ENCODE measurements around the gene ZNF526.

DNA sequence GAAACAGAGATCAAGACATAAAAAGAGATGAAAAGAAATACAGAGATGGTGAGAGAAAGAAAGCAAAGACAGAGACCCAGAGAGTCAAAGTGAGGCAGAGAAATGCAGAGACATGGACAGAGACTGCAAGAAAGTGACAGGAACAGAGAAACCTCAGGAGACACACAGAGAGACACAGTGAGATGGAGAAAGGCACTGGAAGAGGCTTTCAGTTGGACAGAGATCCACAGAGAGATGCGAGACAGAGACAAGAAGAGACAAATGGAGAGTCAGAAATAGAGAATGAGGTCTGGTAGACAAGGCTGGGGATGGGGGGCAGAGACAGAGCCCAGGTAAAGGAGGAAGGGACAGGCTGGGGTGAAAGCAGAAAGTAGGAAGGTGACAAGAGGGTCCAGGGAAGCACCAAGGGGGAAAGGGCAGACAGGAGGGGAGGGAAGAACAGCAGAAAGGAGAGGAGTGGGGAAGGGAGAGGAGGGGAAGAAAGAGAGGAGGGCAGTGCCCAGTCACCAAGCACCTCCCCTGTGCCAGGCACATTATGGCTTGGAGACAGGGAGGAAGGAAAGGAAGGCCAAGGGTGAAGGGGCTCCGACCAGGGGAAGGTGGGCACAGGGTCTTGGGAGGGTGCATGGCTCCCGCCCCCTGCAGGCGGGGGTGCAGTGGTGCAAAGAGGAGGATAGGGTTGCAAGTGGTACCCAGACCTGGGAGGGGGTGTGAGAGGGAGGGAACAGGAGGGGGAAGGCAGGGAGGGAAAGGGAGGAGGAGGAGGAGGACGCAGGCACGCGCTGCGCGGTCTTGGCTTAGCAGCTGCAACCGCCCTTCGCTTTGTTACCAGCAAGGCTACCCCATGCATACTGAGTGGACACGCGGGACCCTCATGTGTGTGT, 41.1 kb upstream of the ZNF526 start:
- TF ChIP-seq ZNF19 (tag by site-specific recombination; IDR thresholded peaks at IDR 0.05; ENCODE audit: low read depth) (no peak), ZBTB11 (tag by site-specific recombination; conservative IDR thresholded peaks at IDR 0.05; ENCODE audit: low read depth) (no peak), ZNF362 (tag by site-specific recombination; IDR thresholded peaks at IDR 0.05) (no peak), REST (tag by site-specific recombination; IDR thresholded peaks at IDR 0.05) (no peak), KLF16 (tag by site-specific recombination; IDR thresholded peaks at IDR 0.05) (no peak), GFI1B (tag by site-specific recombination; IDR thresholded peaks at IDR 0.05) (no peak)
- TF ChIP-seq, protein P1, sequence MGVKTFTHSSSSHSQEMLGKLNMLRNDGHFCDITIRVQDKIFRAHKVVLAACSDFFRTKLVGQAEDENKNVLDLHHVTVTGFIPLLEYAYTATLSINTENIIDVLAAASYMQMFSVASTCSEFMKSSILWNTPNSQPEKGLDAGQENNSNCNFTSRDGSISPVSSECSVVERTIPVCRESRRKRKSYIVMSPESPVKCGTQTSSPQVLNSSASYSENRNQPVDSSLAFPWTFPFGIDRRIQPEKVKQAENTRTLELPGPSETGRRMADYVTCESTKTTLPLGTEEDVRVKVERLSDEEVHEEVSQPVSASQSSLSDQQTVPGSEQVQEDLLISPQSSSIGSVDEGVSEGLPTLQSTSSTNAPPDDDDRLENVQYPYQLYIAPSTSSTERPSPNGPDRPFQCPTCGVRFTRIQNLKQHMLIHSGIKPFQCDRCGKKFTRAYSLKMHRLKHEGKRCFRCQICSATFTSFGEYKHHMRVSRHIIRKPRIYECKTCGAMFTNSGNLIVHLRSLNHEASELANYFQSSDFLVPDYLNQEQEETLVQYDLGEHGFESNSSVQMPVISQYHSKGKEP (tag by site-specific recombination; IDR thresholded peaks at IDR 0.05): no peak
- TF ChIP-seq, protein P2, sequence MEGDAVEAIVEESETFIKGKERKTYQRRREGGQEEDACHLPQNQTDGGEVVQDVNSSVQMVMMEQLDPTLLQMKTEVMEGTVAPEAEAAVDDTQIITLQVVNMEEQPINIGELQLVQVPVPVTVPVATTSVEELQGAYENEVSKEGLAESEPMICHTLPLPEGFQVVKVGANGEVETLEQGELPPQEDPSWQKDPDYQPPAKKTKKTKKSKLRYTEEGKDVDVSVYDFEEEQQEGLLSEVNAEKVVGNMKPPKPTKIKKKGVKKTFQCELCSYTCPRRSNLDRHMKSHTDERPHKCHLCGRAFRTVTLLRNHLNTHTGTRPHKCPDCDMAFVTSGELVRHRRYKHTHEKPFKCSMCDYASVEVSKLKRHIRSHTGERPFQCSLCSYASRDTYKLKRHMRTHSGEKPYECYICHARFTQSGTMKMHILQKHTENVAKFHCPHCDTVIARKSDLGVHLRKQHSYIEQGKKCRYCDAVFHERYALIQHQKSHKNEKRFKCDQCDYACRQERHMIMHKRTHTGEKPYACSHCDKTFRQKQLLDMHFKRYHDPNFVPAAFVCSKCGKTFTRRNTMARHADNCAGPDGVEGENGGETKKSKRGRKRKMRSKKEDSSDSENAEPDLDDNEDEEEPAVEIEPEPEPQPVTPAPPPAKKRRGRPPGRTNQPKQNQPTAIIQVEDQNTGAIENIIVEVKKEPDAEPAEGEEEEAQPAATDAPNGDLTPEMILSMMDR (tag by site-specific recombination; IDR thresholded peaks at IDR 0.05): peak; percentile 84

All from HEK293 (cell line).